Right ventricle myocardium superior (tissue), 1 donor: Measurements from ENCODE around the gene MYL5. TPM values are rescaled to one million over a fixed set of nuclear protein-coding genes. Genes with fewer than 3 reads are reported as not detected.

ENCODE experiments used
- ATAC-seq: fragments of 200-7000 bp; cut with Tn5 transposase; one replicate; pipeline ENCODE4 v1.9.1; 2020; ENCODE audit warnings: mild to moderate bottlenecking; ENCODE audit not compliant: poor library complexity
- DNase-seq: peaks from one replicate; pipeline ENCODE4 v3.0.0-alpha.2; 2020
- intact Hi-C: fragments of 100-400 bp; cut with DNase I; formaldehyde crosslinking; loops from one replicate; pipeline ENCODE4 v1.11.2; 2022
- long read RNA-seq: library from polyadenylated mRNA; unstranded; transcript quantifications from one replicate; pipeline ENCODE4 v2.0.0, GENCODE V29; 2021
- total RNA-seq: library from RNA; stranded (reverse); fragmentation: NEBNext Ultra II Directional; extraction: Animal tissue kit (Norgen Biotek cat#: 25700); gene quantifications from one replicate; pipeline ENCODE4 v1.2.1, GENCODE V29; 2021
- donor health status: DM: no; HTN: yes; CAD: no; lungs with severe emphysema.

Gene MYL5, protein sequence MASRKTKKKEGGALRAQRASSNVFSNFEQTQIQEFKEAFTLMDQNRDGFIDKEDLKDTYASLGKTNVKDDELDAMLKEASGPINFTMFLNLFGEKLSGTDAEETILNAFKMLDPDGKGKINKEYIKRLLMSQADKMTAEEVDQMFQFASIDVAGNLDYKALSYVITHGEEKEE
- total RNA-seq: 3.7 TPM
- long read RNA-seq, partial matches to known transcripts: 0 of 4 reads
- long read RNA-seq, other reads (novel, unspliced or antisense): 4 of 4 reads

DNA sequence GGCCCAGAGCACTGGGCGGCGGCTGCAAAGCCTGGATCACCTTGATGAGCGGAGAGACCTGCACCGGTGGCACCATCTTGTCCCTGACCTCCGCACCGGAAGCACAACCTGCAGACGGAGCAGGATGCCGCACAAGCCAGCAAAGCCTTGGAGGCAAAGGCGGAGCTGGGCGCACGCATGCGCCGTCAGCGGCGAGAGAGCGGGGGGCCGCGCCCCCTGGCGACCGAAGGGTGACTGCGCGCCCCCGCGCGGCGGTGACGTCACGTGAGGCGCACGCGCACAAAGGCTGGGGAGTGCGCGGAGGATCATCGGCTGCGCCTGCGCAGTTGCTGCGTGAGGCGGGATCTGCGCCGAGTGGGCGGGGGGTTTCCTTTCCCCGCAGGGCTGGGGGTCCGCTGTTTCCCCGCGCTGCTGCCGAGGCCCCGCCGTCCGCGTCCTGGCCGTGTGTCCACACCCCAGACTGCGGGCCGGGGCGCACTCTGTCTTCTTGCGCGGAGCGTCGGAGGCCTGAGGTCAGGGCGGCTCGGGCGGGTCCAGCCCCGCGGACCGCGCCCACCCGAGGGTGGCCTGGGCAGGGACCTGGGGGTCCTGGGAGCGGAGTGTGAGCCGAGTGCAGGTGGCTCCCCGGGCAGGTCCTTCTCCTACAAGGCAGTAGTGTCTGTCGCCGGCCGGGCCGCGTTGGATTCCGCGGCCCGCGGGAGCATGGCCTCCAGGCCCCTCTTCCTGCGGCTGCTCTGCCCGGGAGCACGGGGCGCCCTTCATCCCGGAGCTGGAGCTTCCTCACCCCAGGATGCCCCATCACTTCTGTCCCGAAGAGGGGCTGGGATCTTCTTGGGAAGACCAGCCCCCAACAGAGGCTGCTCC, at the start of gene MYL5, which contains the start of gene ATP5ME:
TSS of gene MYL5 (plus strand) at position 371 of the 864 bp plus-strand sequence. CDS start 3,485 bp downstream, outside the sequence.
TSS of gene ATP5ME (minus strand) at position 105 of the 864 bp plus-strand sequence. CDS start at position 76, 29 bp downstream.
- DNase-seq (peak; percentile 98), ATAC-seq (peak; percentile 91)
- intact Hi-C loops: no loop called here

DNA sequence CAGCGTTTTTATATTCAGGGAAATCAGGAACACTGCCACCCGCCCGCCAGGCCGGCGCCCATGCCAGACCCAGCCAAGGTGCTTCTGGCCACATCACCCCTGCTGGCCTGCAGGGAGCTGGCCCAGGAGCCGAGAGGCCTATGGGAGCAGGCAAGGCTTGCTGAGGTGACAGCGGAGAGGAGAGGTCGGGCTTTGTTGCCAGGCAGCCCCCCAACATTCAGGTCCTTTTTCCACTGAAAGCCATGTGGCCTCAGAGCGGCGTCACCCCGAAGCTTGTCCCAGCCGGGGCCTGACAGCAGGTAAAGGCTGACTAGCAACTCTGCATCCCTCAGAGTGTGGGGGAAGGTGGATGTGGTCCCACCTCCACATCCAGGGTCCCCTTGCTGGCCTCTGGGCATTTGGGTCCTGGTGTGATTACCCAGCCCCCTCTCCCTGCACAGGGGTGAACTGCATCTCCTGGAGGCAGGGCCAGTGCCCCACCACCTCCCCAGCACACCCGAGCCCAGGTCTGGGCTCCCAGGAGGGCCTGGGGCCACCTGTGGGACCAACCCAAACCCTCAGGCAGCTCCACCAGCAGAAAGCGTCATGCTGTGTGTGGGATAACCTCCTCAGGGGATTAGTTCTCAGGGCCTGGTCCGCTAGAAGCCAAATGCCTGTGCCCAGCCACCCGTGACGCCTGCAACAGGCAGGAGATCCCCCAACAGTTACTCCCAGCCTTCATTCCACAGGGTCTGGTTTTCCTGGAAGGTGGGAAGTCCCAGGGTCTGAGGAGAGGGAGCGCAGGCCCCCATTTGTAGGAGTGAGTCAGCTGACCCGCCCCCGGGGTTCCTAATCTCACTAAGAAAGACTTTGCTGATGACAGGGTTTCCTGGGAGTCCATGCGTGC, 49.4 kb upstream of the MYL5 start, which contains the start of gene PDE6B:
TSS of gene PDE6B (plus strand) at position 869 of the 886 bp plus-strand sequence. CDS start 54 bp downstream, outside the sequence.
- DNase-seq: peak; percentile 38
- intact Hi-C loops: no loop called here
- no peak for ATAC-seq

DNA sequence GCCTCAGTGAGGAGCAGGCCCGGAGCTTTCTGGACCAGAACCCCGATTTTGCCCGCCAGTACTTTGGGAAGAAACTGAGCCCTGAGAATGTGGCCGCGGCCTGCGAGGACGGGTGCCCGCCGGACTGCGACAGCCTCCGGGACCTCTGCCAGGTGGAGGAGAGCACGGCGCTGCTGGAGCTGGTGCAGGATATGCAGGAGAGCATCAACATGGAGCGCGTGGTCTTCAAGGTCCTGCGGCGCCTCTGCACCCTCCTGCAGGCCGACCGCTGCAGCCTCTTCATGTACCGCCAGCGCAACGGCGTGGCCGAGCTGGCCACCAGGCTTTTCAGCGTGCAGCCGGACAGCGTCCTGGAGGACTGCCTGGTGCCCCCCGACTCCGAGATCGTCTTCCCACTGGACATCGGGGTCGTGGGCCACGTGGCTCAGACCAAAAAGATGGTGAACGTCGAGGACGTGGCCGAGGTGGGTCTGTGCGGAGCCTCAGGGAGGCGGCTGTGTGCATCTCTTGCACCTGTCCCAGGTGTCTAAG, 48.6 kb upstream of the MYL5 start:
- intact Hi-C loops: no loop called here
- ATAC-seq (no peak), DNase-seq (peak; percentile 30)

DNA sequence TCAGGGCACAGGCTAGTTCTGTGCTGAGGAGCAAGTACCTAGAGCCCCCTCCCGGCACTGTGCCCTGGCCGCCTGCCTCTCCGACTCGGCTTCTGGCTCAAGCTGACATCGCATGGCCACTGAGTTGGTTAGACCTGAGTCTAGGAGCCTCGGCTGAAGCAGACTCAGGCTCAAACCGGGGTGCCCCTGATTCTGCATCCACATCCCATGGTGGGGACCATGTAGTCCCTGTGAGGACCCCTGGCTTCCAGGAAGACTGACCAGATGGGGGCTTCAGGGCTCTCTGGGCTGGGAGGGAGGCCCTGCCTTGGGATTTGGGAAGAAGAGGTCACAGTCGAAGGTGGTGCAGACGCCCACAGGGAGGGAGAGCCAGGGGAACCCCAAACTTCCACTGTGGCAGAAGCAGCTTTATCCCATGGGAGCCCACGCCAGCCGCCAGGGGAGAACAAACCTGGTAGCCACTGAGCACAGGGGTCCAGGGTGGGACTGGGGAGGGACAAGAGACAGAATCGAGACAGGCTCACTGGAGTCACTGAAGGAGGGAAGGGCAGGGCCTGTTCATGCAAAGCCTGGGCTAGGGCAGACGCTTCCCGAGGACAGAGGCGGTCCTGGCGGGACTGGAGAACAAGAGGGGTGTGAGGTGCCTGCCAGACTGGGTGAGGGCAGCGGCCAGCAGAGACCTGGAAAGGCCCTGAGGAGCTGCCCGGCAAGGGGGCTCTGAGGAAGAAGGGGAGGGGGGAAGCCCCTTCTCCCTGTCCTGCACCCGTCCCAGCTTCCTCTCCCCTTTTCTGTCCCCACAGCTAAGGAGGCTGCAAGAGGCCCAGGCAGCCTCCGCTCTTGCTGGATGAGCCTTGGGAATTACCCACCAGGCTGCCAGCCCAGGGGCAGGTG, 47.9 kb upstream of the MYL5 start:
- no peak for ATAC-seq
- intact Hi-C loops: no loop called here
- DNase-seq: peak; percentile 28

DNA sequence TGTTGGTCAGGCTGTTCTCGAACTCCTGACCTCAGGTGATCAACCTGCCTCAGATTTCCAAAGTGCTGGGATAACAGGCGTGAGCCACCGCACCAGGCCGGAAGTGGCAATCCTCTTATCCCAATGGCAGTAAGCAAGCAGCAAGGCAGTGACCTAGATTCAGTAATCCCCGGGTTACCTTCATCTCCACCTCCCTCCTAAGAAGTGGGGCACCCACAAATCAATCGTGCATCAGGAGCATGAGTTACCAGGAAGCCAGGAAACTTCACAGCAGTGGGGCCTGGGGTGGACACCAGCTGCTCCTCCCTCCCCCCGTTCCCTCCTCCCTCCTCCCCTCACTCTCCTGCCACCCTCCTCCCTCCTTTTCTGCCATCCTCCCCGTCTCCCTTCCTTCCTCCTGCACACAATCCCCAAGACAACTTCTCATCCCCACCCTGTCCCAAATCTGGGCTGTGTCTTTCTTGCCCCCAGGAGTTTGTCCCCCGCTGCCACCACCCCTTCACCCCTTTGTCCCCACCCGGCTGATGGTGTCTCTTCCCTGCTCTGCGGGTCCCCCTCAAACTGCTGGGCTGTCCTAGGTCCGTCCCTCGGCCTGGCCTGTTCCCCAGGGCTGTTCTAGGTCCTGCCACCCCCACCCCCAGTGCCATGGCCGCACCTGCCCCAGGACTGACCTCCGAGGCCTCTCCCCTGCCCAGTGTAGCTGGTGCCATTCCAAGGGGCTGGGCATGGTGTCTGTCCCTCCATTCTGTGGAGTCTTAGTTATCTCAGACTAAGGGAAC, 46.8 kb upstream of the MYL5 start:
- DNase-seq: peak; percentile 28
- ATAC-seq: no peak
- intact Hi-C loops: no loop called here

DNA sequence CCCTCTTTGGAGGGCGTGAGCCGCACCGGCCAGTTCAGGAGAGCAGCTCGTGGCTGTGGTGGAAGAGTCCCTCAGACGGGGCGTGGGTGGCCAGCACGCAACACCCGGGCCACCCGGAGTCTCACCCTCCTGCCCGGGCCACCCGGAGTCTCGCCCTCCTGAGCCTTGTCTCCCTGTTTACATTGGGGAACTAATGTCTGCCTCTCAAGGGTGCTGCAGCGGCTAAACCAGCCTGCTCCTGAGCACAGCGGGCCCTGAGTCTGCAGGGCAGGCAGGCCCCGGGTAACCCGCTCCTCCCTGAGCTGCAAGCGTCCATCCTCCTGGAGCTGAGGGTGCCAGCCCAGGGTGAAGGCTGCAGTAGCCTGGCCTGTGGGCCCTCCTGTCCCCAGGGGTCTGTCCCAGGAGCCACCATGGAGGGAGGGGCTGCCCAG, 46.0 kb upstream of the MYL5 start:
- peak; percentile 13 for DNase-seq
- intact Hi-C loops: no loop called here
- ATAC-seq: no peak

DNA sequence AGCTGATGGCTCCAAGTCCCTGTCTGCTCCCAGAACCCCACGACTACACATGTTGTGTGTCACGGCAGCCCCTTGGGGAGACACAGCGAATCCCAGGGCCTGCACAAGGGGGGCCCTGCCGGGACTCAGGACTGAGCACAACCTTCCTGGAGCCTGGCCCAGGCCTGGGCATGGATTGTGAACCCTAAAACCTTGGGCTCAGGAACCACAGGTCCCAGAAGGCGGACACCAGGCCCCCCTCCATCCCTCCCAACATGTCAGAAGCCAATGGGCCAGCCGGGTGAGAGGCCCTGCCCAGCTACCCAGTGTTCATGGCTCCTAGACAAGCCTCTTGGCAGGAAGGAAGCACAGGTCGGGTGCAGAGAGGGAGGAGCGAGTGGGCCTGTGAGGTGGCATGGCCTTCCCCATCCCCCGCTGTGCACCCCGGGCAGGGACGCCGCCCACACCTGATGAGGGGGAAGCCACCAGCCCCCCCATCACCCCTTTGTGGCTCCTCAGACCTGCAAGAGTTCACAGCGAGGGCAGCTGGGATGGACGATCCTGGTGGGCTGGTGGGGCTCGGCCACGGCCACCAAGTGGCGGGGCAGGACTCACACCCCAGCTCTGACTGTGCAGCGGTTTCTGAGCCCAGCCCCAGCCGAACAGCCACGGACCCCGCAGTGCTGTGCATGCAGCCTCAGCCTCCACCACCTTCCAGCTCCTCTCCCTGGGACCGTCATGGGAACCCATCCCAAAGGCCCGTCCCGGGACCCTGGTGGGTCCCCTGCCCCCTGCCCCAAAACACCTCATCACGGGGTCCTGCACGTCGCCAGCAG, 45.3 kb upstream of the MYL5 start:
- peak; percentile 29 for DNase-seq

DNA sequence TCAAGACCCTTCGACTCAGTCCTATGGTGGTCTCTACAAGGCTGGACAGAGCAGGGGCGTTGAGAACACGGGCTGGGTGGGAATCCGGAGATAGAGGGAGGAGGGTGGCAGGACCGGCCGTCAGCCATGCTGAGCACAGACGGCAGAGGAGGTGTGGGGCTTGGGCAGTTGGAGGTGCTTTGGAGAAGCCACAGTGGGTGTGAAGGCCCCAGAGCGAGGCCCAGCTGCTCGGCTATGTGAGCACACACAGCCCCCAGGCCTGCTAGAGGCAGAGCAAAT, 44.8 kb upstream of the MYL5 start:
- ATAC-seq (no peak), DNase-seq (no peak)
- intact Hi-C loops: no loop called here

More for the DNA sequence above, 45.3 kb upstream of the MYL5 start:
- ATAC-seq: no peak
- intact Hi-C loops: no loop called here

DNA sequence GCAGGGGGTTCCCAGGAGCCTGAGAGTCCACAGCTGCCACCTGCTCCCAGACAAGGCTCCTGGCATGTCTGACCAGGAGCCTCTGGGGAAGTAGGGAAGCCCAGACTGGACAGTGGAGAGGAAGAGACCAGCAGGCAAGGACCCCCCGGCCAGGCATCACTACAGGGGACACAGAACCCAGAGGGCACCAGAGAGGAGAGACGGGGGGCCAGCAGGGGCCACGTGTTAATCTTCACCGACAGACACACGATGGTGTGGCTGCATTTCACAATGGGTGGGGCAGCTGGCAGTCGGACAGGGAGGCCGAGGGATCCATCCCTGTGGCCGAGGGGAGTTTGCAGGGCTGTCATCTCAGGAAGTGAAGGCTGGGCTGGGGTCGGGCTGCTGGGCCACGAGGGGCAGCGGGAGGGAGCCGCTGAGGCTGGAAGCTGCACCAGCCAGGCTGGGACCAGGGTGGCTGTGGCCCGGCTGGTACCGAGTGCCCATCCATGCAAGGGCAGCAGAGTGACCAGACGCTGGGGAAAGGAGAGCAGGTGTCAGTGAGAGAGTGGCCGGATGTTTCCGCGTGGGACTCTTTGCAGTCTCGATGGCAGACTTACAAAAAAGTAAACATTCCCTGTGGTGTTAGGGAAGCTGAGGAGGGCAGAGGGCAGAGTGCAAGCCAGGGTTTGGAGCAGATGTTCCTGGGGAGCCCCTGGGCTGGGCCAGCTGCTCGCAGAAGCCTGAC, 44.3 kb upstream of the MYL5 start:
- DNase-seq (peak; percentile 22), ATAC-seq (no peak)
- intact Hi-C loops: no loop called here

DNA sequence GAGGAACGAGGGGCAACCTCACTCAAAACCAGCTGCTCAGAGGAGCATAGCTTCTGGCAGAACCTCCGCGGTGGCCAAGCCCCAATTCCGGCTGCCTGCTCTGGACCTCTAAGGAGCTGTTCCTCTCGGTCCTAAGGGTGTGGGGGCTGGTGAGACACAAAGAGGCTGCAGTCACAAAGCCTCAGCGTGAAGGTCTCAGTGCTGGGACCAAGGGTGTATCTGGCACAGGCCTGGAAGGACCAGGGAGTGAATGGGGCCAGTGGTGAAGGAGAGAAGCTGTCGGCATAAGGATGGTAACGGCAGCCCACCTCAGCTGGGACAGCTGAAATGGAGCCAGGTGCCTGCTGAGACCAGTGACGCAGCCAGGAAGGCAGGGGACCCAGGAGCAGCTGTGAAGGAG, 43.7 kb upstream of the MYL5 start:
- peak; percentile 22 for DNase-seq
- intact Hi-C loops: no loop called here
- ATAC-seq: no peak

DNA sequence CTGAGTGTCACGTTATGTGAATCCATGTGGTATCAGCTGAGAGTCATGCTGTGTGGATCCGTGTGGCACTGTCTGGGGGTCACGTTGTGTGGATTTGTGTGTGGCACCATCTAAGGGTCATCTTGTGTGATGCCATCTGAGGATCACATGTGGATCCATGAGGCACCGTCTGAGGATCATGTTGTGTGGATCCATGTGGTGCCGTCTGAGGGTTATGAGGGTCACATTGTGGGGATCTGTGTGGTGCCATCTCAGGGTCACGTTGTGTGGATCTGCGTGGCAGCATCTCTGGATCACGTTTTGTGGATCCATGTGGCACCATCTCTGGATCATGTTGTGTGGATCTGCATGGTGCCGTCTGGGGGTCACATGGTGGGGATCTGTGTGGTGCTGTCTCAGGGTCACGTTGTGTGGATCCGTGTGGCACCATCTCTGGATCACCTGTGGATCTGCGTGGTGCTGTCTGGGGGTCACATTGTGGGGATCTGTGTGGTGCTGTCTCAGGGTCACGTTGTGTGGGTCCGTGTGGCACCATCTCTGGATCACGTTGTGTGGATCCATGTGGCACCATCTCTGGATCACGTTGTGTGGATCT, 42.0 kb upstream of the MYL5 start:
- intact Hi-C loops: no loop called here
- ATAC-seq (no peak), DNase-seq (peak; percentile 13)

DNA sequence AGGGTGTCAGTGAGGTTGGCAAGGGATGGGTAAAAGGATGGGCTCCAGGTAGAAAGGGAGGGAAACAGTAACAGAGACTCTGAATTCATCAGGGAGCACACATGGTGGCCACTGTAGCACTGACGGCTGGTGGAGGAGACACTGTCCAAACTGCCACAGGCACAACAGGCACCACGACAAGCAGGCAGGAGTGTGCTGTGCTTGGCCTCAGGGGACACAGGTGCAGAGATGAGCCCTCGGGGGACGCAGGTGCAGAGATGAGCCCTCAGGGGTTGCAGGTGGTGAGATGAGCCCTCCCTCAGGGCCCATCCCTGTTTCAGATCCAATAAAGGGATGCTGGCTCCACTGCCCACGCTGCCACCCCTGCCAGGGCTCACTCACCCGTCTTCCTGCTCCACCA, 41.4 kb upstream of the MYL5 start:
- peak; percentile 6 for DNase-seq
- intact Hi-C loops: no loop called here
- ATAC-seq: no peak

DNA sequence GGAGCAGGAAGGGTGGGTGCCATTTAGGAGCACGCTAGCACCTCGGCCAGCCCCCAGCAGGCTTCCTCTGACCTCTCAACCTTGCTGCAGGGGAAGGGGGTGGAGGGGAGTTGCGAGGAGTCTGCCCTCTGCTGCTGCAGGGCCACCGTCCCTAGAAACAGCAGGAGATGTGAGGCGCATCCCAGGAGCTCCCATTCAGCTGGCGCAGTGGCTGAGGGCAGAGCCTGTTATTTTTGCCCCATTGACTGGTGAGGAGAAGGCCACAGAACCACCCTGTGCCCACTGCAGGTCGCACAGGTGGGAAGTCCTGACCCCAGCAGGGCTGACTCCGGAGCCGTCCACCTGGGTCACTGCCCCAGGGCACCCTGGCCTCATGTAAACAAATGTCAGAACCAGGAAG, 40.9 kb upstream of the MYL5 start:
- intact Hi-C loops: no loop called here
- ATAC-seq (no peak), DNase-seq (peak; percentile 21)

DNA sequence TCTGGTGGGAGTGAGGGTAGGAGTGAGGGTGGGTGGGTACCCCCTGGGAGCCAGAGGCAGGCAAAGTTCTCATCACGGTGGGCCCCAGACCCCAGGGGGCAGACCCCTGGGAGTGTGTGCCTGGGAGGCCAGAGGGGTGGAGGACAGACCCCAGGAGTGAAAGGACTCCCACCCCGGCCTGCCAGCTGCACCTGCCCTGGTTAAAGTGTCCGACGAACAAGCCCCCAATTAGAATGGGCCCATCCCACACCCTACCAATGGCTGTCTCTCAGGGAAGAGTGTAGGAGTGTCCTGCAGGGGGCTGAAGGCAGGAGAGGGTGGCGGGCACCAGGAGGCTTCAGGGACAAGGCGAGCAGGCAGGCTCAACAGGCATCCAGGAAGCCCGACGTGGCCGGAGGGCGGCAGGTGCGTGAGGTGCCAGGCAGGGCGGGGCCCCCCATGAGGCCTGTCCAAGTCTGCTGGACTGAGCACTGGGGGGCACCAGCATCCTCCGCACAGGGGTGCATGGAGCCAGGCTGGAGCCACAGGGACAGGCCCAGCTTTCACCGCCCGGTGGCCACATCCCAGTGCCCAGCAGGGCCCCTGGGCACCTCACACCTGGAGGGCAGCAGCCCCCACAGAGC, 40.3 kb upstream of the MYL5 start:
- no peak for ATAC-seq
- peak; percentile 25 for DNase-seq
- intact Hi-C loops: no loop called here

DNA sequence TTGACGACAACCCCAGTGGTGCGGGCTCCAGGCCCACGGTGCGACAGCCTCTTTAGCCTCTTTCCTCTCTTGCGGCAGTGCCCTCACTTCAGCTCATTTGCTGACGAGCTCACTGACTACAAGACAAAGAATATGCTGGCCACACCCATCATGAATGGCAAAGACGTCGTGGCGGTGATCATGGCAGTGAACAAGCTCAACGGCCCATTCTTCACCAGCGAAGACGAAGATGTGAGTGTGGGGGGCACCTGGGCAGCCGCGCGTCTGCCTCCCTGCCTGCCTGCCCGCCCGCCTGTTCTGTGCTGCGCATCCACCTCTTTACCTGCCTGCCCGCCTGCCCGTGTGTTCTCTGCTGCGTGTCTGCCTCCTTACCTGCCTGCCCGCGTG, 39.8 kb upstream of the MYL5 start:
- DNase-seq: no peak
- intact Hi-C loops: no loop called here
- no peak for ATAC-seq
